GM18909 (cell line): ENCODE measurements around the gene TPST2.

Experiments used
- ATAC-seq: cut with Tn5 transposase; IDR thresholded peaks from one replicate; pipeline ENCODE4 v1.9.1; 2021; ENCODE audit warnings: mild to moderate bottlenecking; ENCODE audit not compliant: unreplicated experiment, poor library complexity

Gene TPST2

DNA sequence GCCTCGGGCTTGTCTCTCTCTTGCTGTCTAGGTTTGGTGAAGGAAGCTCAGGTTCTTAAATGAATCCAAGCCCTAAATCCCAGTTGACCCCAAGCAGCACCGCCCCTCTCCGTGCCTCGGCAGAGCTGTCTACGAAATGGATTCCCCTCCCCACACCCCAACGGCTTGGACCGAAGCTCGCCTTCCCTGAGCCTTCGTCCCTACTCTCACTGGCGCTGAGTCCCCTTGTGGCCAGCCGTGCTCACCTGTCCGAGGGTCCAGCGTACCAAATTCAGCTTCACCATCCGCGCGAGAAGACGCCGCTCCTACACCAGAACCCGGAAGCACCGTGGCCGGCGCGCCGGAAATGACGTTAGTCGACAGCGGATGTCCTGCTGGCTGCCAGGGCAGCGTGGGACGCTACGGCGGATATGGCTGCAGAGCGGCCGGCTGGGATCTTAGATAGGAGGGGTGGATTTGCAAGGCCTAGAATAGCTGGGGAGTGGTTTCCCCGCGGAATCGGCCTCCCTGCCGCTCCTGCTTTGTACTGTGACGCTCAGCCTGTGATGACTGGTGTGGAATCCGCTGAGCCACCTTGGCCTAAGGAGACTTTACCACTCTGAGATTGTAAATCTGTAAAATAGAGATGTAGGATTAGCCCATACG is 77.7 kb downstream of the TPST2 start, which contains the start of gene TFIP11:
TSS of gene TFIP11 (minus strand) at position 325 of the 645 bp plus-strand sequence. CDS start 2,201 bp downstream, outside the sequence.
- peak; percentile 94 for ATAC-seq

GRCh38 chr22:26508148-26508547 is 81.8 kb downstream of the TPST2 start:
- ATAC-seq, result no peak

DNA sequence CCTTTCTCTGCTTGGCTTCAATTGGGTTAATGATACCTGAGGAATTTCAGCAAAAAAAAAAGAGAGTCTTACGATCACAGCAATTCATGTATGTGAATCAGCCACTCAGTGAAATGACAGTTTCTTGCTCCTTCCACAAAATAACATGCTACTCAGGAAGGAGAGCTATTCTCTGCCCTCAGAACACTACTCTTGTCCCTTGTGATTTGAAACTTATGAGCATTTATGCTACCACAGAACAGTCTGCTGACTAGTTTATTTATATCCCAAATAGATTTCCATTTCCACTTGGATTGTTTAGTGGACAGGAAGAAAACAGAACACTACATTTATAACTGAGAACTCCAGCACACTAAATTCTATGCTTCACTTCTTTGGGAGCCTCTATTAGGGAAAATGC is 86.2 kb downstream of the TPST2 start:
- ATAC-seq, result no peak

- no peak for ATAC-seq
Observed at GRCh38 chr22:26502688-26503561, 87.0 kb downstream of the TPST2 start.

GRCh38 chr22:26501996-26502395 is 87.9 kb downstream of the TPST2 start:
- ATAC-seq, result no peak

DNA sequence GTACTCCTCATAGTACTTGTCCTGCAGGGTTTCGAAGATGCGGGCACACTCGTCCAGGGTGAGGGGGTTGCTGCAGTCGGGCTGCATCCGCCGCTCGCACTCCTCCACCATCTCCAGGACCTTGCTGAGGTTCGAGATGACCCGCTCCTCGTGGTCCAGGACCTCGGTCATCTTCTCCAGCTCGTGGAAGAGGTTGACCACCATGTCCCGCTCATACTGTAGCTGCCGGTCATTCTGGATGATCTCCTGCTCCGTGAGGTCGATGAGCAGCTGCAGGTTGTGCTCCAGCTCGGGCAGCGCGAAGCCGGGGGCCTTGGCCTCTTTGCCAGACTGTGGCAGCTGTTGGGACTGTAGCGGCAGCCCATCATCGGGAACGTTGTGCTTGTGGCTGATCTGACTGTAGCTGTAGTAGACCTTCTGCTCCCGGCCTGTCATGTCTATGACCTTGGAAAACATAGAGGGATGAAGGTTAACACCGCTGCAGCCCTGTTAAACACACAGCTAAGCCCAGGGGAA is 90.7 kb downstream of the TPST2 start:
- ATAC-seq, result no peak

DNA sequence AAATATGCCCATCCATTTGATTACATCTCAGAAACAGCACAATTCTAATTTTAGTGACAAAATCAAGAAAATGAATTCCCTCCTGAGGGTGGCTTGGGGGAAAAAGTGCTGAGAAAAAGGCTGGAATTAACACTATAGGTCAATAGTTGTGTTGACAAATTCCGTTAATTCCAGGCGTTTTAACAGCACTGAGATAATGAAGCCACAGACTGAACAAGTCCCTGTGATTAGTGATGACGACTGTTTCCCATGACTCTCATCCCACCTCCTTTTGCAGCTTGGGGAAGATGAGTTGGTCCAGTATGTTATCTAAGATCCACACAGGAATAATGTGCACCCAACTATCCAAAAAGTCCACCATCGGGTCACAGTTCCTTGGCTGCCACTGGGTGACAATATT is 93.5 kb downstream of the TPST2 start:
- ATAC-seq, result no peak

DNA sequence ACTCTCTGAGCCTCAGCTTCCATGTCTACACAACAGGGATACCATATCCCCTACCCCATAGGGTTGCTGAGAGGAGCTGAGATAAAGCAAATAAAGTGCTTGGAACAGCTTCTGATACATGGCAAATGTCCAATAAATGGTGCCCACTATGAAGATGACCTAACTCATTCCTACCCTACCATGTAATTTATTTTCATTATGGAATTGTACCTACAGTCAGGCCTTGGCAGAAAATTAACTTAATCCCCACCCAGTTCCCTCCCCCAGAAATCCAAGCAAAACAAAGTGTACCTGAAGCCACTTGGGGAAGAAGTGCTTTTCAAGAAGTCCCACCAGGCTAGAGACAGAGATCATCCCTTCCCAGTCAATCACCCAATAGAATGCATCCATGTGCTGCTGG is 95.4 kb downstream of the TPST2 start:
- ATAC-seq, result no peak

DNA sequence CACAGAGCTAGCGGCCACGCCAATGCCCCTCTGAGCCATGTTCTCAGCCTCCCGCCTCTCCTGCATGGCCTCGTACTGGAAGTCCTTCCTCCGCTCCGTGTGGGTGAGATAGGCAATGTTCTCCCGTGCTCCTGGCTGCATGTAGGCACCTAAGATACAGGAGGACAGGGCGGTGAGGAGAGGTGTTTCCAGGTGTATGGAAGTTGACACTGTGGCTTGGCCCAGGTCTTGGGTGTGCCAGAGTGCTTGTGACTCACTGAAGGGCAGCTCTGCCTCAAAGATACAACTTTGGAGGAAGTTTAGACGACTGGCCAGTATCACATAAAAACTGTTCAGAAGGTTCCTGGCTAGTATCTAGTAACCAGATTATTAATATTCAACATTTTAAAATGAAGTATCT is 97.7 kb downstream of the TPST2 start:
- ATAC-seq, result no peak

DNA sequence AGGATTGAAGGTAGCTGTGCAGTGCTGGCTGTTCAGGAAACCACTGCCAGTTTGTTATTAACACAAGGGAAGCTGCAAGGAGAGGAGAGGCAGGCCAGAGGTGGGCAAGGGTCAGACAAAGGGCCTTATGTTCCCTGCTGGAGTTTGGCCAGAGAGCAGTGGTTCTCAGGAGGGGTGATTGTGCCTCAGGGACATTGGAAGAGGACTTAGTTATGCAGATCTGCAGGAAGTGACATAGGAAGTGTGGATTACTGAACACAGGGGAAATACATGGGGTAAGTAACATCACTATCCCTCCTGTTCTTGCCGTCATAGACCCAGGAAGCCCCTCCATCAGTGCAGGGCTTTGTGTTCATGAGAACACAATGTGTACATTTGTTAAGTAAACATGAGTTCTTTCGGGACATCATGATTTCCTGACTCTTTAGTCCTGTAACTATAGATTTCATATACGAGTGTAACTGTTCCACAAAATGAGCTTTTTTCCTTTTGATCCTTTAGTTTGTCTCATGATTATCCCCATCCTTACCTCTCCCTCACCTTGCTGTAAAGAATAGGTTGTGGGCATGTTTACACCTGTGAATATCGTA is 100.4 kb downstream of the TPST2 start:
- no peak for ATAC-seq

GRCh38 chr22:26487996-26488395 is 101.9 kb downstream of the TPST2 start:
- ATAC-seq, result no peak

GRCh38 chr22:26486394-26486793 is 103.5 kb downstream of the TPST2 start:
- ATAC-seq, result no peak

GRCh38 chr22:26485806-26486390 is 104.0 kb downstream of the TPST2 start:
- ATAC-seq, result no peak

- no peak for ATAC-seq
Observed at GRCh38 chr22:26485013-26485412, 104.9 kb downstream of the TPST2 start.

DNA sequence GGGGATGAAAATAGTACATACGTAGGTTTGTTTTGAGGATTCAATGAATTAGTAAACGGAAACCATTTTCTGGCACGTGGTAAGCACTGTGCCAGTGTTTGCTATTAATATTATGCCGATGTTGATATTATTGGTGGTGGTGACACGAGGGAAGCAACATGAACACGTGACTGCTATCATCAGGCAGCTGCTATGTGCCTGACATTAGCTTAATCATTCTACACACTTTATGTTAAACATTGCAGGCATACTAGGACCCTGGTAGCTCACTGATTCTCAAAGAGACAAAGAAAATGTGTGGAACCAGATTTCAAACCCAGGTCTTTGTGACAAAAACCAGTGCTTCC is 105.6 kb downstream of the TPST2 start:
- ATAC-seq, result no peak

DNA sequence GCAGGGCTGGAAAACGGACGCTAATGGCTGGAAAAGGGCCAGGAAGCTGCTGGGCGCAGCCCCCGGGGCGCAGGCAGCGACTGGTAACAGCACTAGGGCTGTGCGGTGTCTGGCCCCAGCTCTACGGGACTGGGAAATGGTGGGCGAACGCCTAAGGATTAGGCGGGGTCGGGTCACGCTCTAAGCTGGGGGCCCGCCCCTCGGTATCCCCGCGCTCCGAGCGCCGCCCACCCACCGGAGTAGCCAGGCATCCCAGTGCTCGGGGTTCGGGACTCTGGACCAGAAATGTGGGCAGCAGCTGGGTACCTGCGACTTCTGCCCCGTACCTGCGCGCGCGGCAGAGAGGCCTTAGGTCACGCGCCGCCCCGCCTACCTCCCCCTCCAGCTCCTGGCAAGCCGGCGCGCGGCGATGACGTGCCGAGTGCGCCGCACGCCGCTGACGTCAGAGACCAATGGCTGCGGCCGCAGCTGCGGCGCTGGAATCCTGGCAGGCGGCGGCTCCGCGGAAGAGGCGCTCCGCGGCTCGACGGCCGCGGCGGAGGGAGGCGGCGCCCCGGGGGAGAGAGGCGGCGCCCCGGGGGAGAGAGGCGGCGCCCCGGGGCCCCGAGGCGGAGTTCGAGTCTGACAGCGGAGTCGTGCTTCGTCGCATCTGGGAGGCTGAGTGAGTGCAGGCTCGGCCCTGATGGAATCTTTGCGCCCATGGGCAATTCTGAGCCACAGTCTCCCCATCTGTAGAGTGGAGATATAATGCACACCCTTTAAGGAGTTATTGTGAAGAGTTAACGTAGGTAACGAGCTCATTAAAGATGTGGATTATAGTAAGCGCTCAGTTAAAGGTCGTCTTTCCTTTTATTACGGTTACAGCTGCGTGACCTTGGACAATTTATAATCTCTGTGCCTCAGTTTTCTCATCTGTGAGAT is 106.2 kb downstream of the TPST2 start, which contains the start of the genes HPS4 and SRRD:
TSS of gene HPS4 (minus strand) at position 345 of the 921 bp plus-strand sequence. CDS start 2,021 bp downstream, outside the sequence.
TSS of gene SRRD (plus strand) at position 439 of the 921 bp plus-strand sequence. CDS start at position 453, 14 bp downstream.
- peak; percentile 72 for ATAC-seq

DNA sequence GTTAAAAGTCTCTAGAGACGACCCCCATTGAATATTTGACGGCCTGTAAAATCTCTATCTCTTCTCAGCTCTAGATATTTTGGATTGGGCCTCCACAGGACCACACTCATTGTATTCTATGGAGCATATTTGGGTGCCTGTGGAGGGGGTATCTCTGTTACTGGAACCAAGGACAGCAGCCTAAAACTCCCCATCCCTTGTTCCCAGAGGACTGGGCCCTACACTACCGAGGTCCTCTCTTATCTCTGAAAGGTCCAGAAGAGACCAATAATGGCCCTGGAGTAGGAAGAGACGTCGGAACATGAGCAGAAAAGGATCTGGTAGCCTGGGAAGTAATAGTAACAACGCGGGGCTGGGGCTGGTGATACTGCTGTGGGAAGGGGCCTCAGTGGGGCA is 106.9 kb downstream of the TPST2 start:
- no peak for ATAC-seq

- no peak for ATAC-seq
Observed at GRCh38 chr22:26482161-26482560, 107.8 kb downstream of the TPST2 start.

DNA sequence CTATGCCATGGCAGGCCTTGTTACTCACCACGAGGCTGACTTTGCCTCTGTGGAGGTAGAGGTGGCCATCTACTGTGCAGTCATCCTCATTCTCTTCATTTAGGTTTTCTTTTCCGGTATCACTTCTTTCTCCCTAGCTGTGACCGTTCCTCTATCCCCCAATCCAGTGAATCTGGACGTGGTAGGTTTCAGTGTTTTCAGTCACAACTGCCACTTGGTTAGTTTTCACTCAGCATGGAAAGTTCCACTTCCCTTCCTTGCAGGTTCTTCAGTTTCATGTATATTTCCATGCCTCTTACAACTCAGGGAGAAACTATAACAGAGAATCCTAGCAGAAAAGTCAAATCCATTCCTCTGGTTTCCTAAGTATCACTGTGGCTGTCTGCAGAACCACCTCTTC is 108.2 kb downstream of the TPST2 start:
- no peak for ATAC-seq
